Smooth muscle cell (in vitro differentiated cells): ENCODE measurements around the gene ADD2. TPM values are rescaled to one million over a fixed set of nuclear protein-coding genes. Genes with fewer than 3 reads are reported as not detected.

Experiments
- DNase-seq: peaks from one replicate; lab custom pipeline; 2025; ENCODE audit not compliant: unreplicated experiment; lab: John Stamatoyannopoulos, UW
- H2AFZ ChIP-seq: fragments of 200-600 bp; sonication (generic); 2 replicates; pipeline ENCODE4 v1.6.0; 2016; ENCODE audit warnings: antibody characterized with exemption, low read depth, mild to moderate bottlenecking
- H3F3A ChIP-seq: fragments of 200-600 bp; sonication (generic); 2 replicates; pipeline ENCODE4 v1.6.0; 2017; ENCODE audit warnings: antibody characterized with exemption, low read depth
- H3K27ac ChIP-seq: fragments of 200-600 bp; sonication (generic); 2 replicates; pipeline ENCODE4 v1.5.1; 2016; ENCODE audit warnings: low read depth, mild to moderate bottlenecking
- H3K27me3 ChIP-seq: fragments of 200-600 bp; sonication (generic); 2 replicates; pipeline ENCODE4 v1.6.1; 2016; ENCODE audit warnings: low read depth, mild to moderate bottlenecking
- H3K36me3 ChIP-seq: fragments of 200-600 bp; sonication (generic); 2 replicates; pipeline ENCODE4 v1.5.1; 2016; ENCODE audit warnings: low read depth
- H3K4me1 ChIP-seq: fragments of 200-600 bp; sonication (generic); 2 replicates; pipeline ENCODE4 v1.5.1; 2016; ENCODE audit warnings: low read depth
- H3K4me2 ChIP-seq: fragments of 200-600 bp; sonication (generic); 2 replicates; pipeline ENCODE4 v1.6.0; 2016; ENCODE audit warnings: mild to moderate bottlenecking
- H3K4me3 ChIP-seq: fragments of 200-600 bp; sonication (generic); 2 replicates; pipeline ENCODE4 v1.5.1; 2016; ENCODE audit warnings: mild to moderate bottlenecking
- H3K79me2 ChIP-seq: fragments of 200-600 bp; sonication (generic); 2 replicates; pipeline ENCODE4 v1.6.0; 2016; ENCODE audit warnings: low read depth, mild to moderate bottlenecking
- H3K9ac ChIP-seq: fragments of 200-600 bp; sonication (generic); 2 replicates; pipeline ENCODE4 v1.6.0; 2016; ENCODE audit warnings: low read depth
- H3K9me3 ChIP-seq: fragments of 200-600 bp; sonication (generic); replicated peaks from 2 replicates; pipeline ENCODE4 v1.5.1; 2016; ENCODE audit warnings: low read depth
- H4K20me1 ChIP-seq: fragments of 200-600 bp; sonication (generic); 2 replicates; pipeline ENCODE4 v1.6.0; 2016; ENCODE audit warnings: low read depth
- WGBS: methylation state at CpG from one replicate; pipeline ENCODE4 v1.1.7; 2016; ENCODE audit warnings: low lambda C conversion rate; 5-methylcytosine and 5-hydroxymethylcytosine counted together
- polyA plus RNA-seq: library from polyadenylated mRNA; unstranded; fragments of >200 nt; fragmentation: Nextera tagmentation; extraction: Ambion mirVana; gene quantifications from 2 replicates; pipeline ENCODE4 v1.2.1, GENCODE V29; 2016
- total RNA-seq: library from RNA; depleted of rRNA; stranded (reverse); fragments of >200 nt; gene quantifications from 2 replicates; pipeline ENCODE4 v1.2.3, GENCODE V29; 2014
- TF ChIP-seq, protein P1 (sequence below): fragments of 200-600 bp; sonication (generic); IDR thresholded peaks from 2 replicates; pipeline ENCODE4 v1.5.1; 2017; ENCODE audit warnings: borderline replicate concordance, mild to moderate bottlenecking, antibody characterized with exemption; ENCODE audit not compliant: insufficient read depth, poor library complexity, severe bottlenecking

Gene ADD2
- total and polyA plus RNA-seq, 2 experiments from 2014 or later, result 4.3 to 7.1 TPM

DNA sequence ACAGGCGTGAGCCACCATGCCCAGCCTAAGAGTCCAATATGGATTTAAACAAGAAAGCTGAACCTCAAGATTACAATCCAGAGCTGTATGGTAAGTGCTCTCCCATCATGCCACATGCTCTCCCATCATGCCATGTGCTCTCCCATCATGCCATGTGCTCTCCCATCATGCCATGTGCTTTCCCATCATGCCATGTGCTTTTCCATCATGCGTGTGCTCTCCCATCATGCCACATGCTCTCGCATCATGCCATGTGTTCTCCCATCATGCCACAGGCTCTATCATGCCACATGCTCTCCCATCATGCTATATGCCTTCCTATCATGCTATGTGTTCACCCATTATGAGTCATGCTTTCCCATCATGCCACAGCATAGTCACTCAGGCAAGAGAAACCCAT is 20.7 kb downstream of the ADD2 start:
- no peak overlapping the region for H3K4me3 ChIP-seq
- H2AFZ ChIP-seq, result no peak overlapping the region
- 78% methylated on average over 3 of the region's 3 CpGs for WGBS
- no peaks in the 10 kb centered on the region for H3K9me3 ChIP-seq
- no peak overlapping the region for H3K27ac ChIP-seq
- peaks cover 14% of the 10 kb centered on the region for H3K4me1 ChIP-seq
- no peaks in the 10 kb centered on the region for H4K20me1 ChIP-seq
- DNase-seq, result no peak
- H3K79me2 ChIP-seq, result no peaks in the 10 kb centered on the region
- TF ChIP-seq, protein P1, sequence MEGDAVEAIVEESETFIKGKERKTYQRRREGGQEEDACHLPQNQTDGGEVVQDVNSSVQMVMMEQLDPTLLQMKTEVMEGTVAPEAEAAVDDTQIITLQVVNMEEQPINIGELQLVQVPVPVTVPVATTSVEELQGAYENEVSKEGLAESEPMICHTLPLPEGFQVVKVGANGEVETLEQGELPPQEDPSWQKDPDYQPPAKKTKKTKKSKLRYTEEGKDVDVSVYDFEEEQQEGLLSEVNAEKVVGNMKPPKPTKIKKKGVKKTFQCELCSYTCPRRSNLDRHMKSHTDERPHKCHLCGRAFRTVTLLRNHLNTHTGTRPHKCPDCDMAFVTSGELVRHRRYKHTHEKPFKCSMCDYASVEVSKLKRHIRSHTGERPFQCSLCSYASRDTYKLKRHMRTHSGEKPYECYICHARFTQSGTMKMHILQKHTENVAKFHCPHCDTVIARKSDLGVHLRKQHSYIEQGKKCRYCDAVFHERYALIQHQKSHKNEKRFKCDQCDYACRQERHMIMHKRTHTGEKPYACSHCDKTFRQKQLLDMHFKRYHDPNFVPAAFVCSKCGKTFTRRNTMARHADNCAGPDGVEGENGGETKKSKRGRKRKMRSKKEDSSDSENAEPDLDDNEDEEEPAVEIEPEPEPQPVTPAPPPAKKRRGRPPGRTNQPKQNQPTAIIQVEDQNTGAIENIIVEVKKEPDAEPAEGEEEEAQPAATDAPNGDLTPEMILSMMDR, result no peak
- no peak overlapping the region for H3K4me2 ChIP-seq
- H3K36me3 ChIP-seq, result no peaks in the 10 kb centered on the region
- no peaks in the 10 kb centered on the region for H3K27me3 ChIP-seq
- H3F3A ChIP-seq, result no peaks in the 10 kb centered on the region
- no peak overlapping the region for H3K9ac ChIP-seq

DNA sequence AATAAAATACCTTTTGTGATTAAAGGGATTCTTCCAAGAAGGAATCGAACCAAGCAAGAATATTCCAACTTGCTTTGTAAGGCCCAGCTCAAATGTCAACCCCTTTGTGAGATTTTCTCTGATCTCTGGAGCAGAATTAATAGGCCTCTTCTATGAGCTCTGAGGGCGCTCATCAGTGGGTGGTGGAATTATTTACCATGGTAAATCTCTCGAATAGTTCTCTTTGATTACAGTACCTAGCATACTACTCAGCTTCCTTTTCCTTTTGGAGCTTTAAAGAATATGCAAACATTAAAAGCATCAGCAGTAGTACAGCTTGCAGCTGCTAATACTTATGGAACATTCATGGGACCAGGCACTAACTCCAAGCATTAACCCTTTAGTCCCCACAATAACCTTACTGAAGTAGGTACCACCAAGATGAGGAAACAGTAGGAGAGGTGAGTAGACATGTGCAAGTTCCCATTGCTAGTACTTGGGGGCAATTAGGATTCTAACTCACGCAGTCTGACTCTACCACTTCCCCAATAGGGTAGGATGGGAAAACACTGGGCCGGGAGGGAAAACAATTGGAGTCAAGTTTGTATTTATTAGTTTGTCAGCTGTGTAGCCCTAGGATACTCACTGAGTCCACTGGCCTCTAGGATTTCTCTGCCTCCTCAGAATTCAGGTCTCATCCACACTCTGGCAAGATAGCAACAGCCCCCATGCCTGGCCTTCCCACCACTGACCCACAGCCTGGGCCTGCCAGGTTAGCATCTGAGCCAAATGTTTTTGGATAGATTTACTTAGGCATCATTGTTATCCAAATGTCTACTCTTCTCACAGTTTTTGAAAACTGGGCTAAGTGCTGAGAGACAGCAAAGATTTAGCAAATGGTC is 21.7 kb downstream of the ADD2 start:
- Histone ChIP-seq H3K4me3 (no peak overlapping the region), H2AFZ (no peak overlapping the region), H4K20me1 (no peaks in the 10 kb centered on the region), H3K27me3 (no peaks in the 10 kb centered on the region), H3K4me1 (peaks cover 14% of the 10 kb centered on the region), H3K9ac (no peak overlapping the region), H3K4me2 (no peak overlapping the region), H3F3A (no peaks in the 10 kb centered on the region), H3K27ac (no peak overlapping the region), H3K36me3 (no peaks in the 10 kb centered on the region), H3K9me3 (no peaks in the 10 kb centered on the region), H3K79me2 (no peaks in the 10 kb centered on the region)
- no peak for DNase-seq
- TF ChIP-seq, protein P1, result no peak
- 64% methylated on average over 5 of the region's 5 CpGs for WGBS

DNA sequence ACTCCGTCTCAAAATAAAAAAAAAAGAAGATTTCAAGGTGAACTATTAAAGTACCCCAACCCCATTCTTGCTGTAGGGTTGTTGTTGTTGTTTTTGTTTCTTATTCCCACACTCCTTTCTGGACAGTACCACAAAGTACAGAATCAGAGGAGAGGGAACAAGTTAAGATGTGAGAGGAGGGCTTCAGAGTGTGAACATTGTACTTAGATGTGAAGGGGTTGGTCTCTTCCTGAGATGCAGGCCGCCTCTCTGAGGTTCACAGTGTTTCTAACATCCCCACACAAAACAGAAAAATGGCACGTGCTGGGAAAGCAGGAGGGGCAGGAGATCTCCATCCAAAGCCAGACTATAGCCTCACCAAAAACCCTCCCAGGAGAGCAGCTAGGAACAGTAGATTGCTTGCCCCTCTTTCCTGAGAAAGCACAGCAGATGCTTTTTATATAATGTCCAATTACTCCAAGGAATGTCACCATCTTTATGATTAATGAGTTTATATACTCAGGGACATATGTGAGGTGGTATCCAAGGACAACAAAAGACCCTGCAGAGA is 22.6 kb downstream of the ADD2 start:
- Histone ChIP-seq H3K27me3 (no peaks in the 10 kb centered on the region), H2AFZ (no peak overlapping the region), H4K20me1 (no peaks in the 10 kb centered on the region), H3K9me3 (no peaks in the 10 kb centered on the region), H3K4me3 (no peak overlapping the region), H3K79me2 (no peaks in the 10 kb centered on the region), H3K4me1 (peaks cover 14% of the 10 kb centered on the region), H3K36me3 (no peaks in the 10 kb centered on the region), H3K4me2 (no peak overlapping the region), H3F3A (no peaks in the 10 kb centered on the region), H3K27ac (no peak overlapping the region), H3K9ac (no peak overlapping the region)
- WGBS, result 81% methylated on average over 3 of the region's 3 CpGs
- DNase-seq, result no peak
- TF ChIP-seq, protein P1, result no peak
